ENCODE measurements around the gene ABI2.
A peak's percentile ranks its signal among the peaks of the same experiment; 100 is the strongest.

The ABI2 gene

GRCh38 chr2:203489531-203489930, 161.3 kb downstream of the ABI2 start:
- no peak for DNase-seq (ENCODE audit: low read depth)
- TF ChIP-seq CTCF (IDR thresholded peaks at IDR 0.05; ENCODE audit: insufficient read depth, low read depth, low read length, missing control alignments), result no peak
- H3K4me3 ChIP-seq (ENCODE audit: low read length), result no peak overlapping the region

- DNase-seq (ENCODE audit: low read depth), result no peak
- no peak for TF ChIP-seq CTCF (IDR thresholded peaks at IDR 0.05; ENCODE audit: insufficient read depth, low read depth, low read length, missing control alignments)
Observed at GRCh38 chr2:203490391-203490790, 162.2 kb downstream of the ABI2 start.

GRCh38 chr2:203492965-203493364, 164.8 kb downstream of the ABI2 start:
- no peak overlapping the region for H3K4me3 ChIP-seq (ENCODE audit: low read length)
- TF ChIP-seq CTCF (IDR thresholded peaks at IDR 0.05; ENCODE audit: insufficient read depth, low read depth, low read length, missing control alignments), result no peak
- peak; percentile 4 for DNase-seq (ENCODE audit: low read depth)

More at GRCh38 chr2:203490391-203490790, 162.2 kb downstream of the ABI2 start:
- H3K4me3 ChIP-seq (ENCODE audit: low read length), result no peak overlapping the region
